HUES48 (cell line): Measurements from ENCODE around the gene IGSF9.

Experiments
- H3K27ac ChIP-seq: one replicate; pipeline ENCODE4 v1.7.0; 2013; ENCODE audit warnings: low read depth, low read length, inconsistent platforms
- H3K27me3 ChIP-seq: 2 replicates; pipeline ENCODE4 v1.6.1; 2013; ENCODE audit warnings: mild to moderate bottlenecking, low read length; ENCODE audit not compliant: control insufficient read depth, insufficient read depth
- H3K36me3 ChIP-seq: 2 replicates; pipeline ENCODE4 v1.6.1; 2013; ENCODE audit warnings: low read length; ENCODE audit not compliant: control insufficient read depth, insufficient read depth
- H3K4me1 ChIP-seq: 2 replicates; pipeline ENCODE4 v1.6.1; 2013; ENCODE audit warnings: mild to moderate bottlenecking, low read length; ENCODE audit not compliant: control insufficient read depth, insufficient read depth
- H3K4me3 ChIP-seq: 2 replicates; pipeline ENCODE4 v1.5.1; 2013; ENCODE audit warnings: mild to moderate bottlenecking, low read depth, low read length
- H3K9ac ChIP-seq: 2 replicates; pipeline ENCODE4 v1.6.1; 2013; ENCODE audit warnings: mild to moderate bottlenecking, low read depth, low read length, moderate library complexity
- H3K9me3 ChIP-seq: 2 replicates; pipeline ENCODE4 v1.6.1; 2013; ENCODE audit warnings: low read length; ENCODE audit not compliant: control insufficient read depth, insufficient read depth

IGSF9 gene

GRCh38 chr1:159879136-159879535 is 66.3 kb downstream of the IGSF9 start:
- no peaks in the 10 kb centered on the region for H3K9me3 ChIP-seq
- no peak overlapping the region for H3K9ac ChIP-seq
- H3K27me3 ChIP-seq: no peaks in the 10 kb centered on the region
- H3K4me3 ChIP-seq: no peak overlapping the region
- H3K4me1 ChIP-seq: peaks cover 3% of the 10 kb centered on the region; the same call in 1 of the 2 replicates
- H3K36me3 ChIP-seq: no peaks in the 10 kb centered on the region
- H3K27ac ChIP-seq: no peak overlapping the region

GRCh38 chr1:159877695-159878444 is 67.5 kb downstream of the IGSF9 start:
- no peak overlapping the region for H3K9ac ChIP-seq
- H3K36me3 ChIP-seq: no peaks in the 10 kb centered on the region
- H3K27ac ChIP-seq: no peak overlapping the region
- H3K9me3 ChIP-seq: no peaks in the 10 kb centered on the region
- no peak overlapping the region for H3K4me3 ChIP-seq
- H3K27me3 ChIP-seq: no peaks in the 10 kb centered on the region
- peaks cover 3% of the 10 kb centered on the region; the same call in 1 of the 2 replicates for H3K4me1 ChIP-seq
